HCT116 (cell line): ENCODE data around the gene GPR157.
"Not testable (repeated sequence)": the region's sequence is repeated elsewhere in the genome, so short reads cannot be mapped to it uniquely, and the experiment has no call there.

ENCODE experiments used
- CTCF ChIP-seq, 3 experiments: fragments of 200-600 bp in 1 of 3; sonication (generic) in 1 of 3; IDR thresholded peaks in 2 of 3; conservative IDR thresholded peaks in 1 of 3; 2 replicates each; pipeline ENCODE4 v1.5.1; 2012 to 2017; ENCODE audit warnings: low read depth in 2 of 3, low read length in 2 of 3, antibody characterized with exemption in 1 of 3, borderline replicate concordance in 1 of 3, control low read depth in 1 of 3, mild to moderate bottlenecking in 1 of 3, mixed read lengths in 1 of 3, mixed run types in 1 of 3, moderate library complexity in 1 of 3; ENCODE audit not compliant: insufficient read depth in 1 of 3
- EZH2 ChIP-seq: fragments of 200-600 bp; sonication (generic); IDR thresholded peaks from 2 replicates; pipeline ENCODE4 v1.6.1; 2017; ENCODE audit warnings: antibody characterized with exemption, mixed run types
- POLR2A ChIP-seq: IDR thresholded peaks from 2 replicates; pipeline ENCODE4 v1.7.0; 2011; ENCODE audit warnings: borderline replicate concordance; ENCODE audit not compliant: insufficient read depth, insufficient read length; ENCODE audit errors: extremely low read depth
- POLR2AphosphoS5 ChIP-seq: IDR thresholded peaks from 2 replicates; pipeline ENCODE4 v1.6.1; 2011; ENCODE audit warnings: mild to moderate bottlenecking, low read depth, low read length, moderate library complexity
- REST ChIP-seq: IDR thresholded peaks from 2 replicates; pipeline ENCODE4 v1.6.1; 2012; ENCODE audit warnings: low read depth

- not testable (repeated sequence) for TF ChIP-seq CTCF (IDR thresholded peaks at IDR 0.05 in 2 of 3, conservative IDR thresholded peaks at IDR 0.05 in 1 of 3; ENCODE audit: borderline replicate concordance in 1 of 3, insufficient read depth in 1 of 3, low read depth in 2 of 3, low read length in 2 of 3); REST; EZH2; POLR2AphosphoS5; POLR2A
These were observed 5.2 kb downstream of the GPR157 start for GRCh38 chr1:9123665-9124064.
